Endothelial cell (in vitro differentiated cells): ENCODE data around the gene C1orf21. TPM values are rescaled to one million over a fixed set of nuclear protein-coding genes. Genes with fewer than 3 reads are reported as not detected.

Experiments used
- DNase-seq: peaks from one replicate; pipeline ENCODE4 v3.0.0; 2021; ENCODE audit warnings: low spot score
- H3K27ac Mint-ChIP-seq: one replicate; pipeline ENCODE4 v1.8.0; 2021; ENCODE audit warnings: mixed read lengths, inconsistent platforms; ENCODE audit not compliant: unreplicated experiment
- H3K27me3 Mint-ChIP-seq: one replicate; pipeline ENCODE4 v1.8.0; 2021; ENCODE audit warnings: mild to moderate bottlenecking, moderate library complexity, mixed read lengths, inconsistent platforms; ENCODE audit not compliant: unreplicated experiment
- H3K36me3 Mint-ChIP-seq: one replicate; pipeline ENCODE4 v1.8.0; 2021; ENCODE audit warnings: mild to moderate bottlenecking, low read depth, mixed read lengths, inconsistent platforms; ENCODE audit not compliant: unreplicated experiment
- H3K4me1 Mint-ChIP-seq: one replicate; pipeline ENCODE4 v1.8.0; 2021; ENCODE audit warnings: mild to moderate bottlenecking, mixed read lengths, inconsistent platforms; ENCODE audit not compliant: unreplicated experiment
- H3K4me3 Mint-ChIP-seq: one replicate; pipeline ENCODE4 v1.8.0; 2021; ENCODE audit warnings: mild to moderate bottlenecking, mixed read lengths, inconsistent platforms; ENCODE audit not compliant: unreplicated experiment
- H3K9me3 Mint-ChIP-seq: one replicate; pipeline ENCODE4 v1.8.0; 2021; ENCODE audit warnings: mixed read lengths, inconsistent platforms; ENCODE audit not compliant: unreplicated experiment
- CTCF ChIP-seq: fragments of 200-600 bp; sonication (generic); IDR thresholded peaks from one replicate; pipeline ENCODE4 v1.5.0; 2021; ENCODE audit warnings: antibody characterized with exemption; ENCODE audit not compliant: unreplicated experiment
- total RNA-seq: library from RNA; stranded (reverse); fragmentation: NEBNext Ultra II Directional; extraction: Animal tissue kit (Norgen Biotek cat#: 25700); gene quantifications from one replicate; pipeline ENCODE4 v1.2.1, GENCODE V29; 2021; ENCODE audit not compliant: unreplicated experiment

Gene C1orf21
- total RNA-seq, 1 donor from 2014 or later = 7.5 TPM

- H3K27ac Mint-ChIP-seq = no peak overlapping the region
- no peak for DNase-seq
- TF ChIP-seq CTCF = no peak
- H3K4me1 Mint-ChIP-seq = peaks cover 3% of the 10 kb centered on the region
- no peak overlapping the region for H3K4me3 Mint-ChIP-seq
- H3K27me3 Mint-ChIP-seq = peaks cover 2% of the 10 kb centered on the region
- H3K9me3 Mint-ChIP-seq = no peaks in the 10 kb centered on the region
- H3K36me3 Mint-ChIP-seq = no peaks in the 10 kb centered on the region
Observed at GRCh38 chr1:184664661-184665060, 277.8 kb downstream of the C1orf21 start.

GRCh38 chr1:184665360-184665759 lies 278.5 kb downstream of the C1orf21 start:
- no peaks in the 10 kb centered on the region for H3K9me3 Mint-ChIP-seq

GRCh38 chr1:184669391-184669790 lies 282.6 kb downstream of the C1orf21 start:
- H3K4me1 Mint-ChIP-seq = peaks cover 4% of the 10 kb centered on the region
- no peak for DNase-seq
- no peak overlapping the region for H3K27ac Mint-ChIP-seq

More at GRCh38 chr1:184665360-184665759, 278.5 kb downstream of the C1orf21 start:
- Mint-ChIP-seq H3K36me3 (no peaks in the 10 kb centered on the region), H3K27ac (no peak overlapping the region), H3K27me3 (no peaks in the 10 kb centered on the region), H3K4me3 (no peak overlapping the region), H3K4me1 (peaks cover 3% of the 10 kb centered on the region)
- DNase-seq = no peak
- TF ChIP-seq CTCF = no peak

GRCh38 chr1:184672013-184672726 lies 285.3 kb downstream of the C1orf21 start:
- Mint-ChIP-seq H3K4me3 (no peak overlapping the region), H3K36me3 (no peaks in the 10 kb centered on the region), H3K4me1 (peaks cover 4% of the 10 kb centered on the region), H3K27ac (no peak overlapping the region), H3K27me3 (no peaks in the 10 kb centered on the region), H3K9me3 (no peaks in the 10 kb centered on the region)
- DNase-seq = no peak
- TF ChIP-seq CTCF = no peak

More at GRCh38 chr1:184669391-184669790, 282.6 kb downstream of the C1orf21 start:
- Mint-ChIP-seq H3K4me3 (no peak overlapping the region), H3K36me3 (no peaks in the 10 kb centered on the region), H3K9me3 (no peaks in the 10 kb centered on the region), H3K27me3 (no peaks in the 10 kb centered on the region)
- TF ChIP-seq CTCF = no peak

- no peak for DNase-seq
- H3K36me3 Mint-ChIP-seq = no peaks in the 10 kb centered on the region
- peaks cover 4% of the 10 kb centered on the region for H3K4me1 Mint-ChIP-seq
- H3K4me3 Mint-ChIP-seq = no peak overlapping the region
- H3K27ac Mint-ChIP-seq = no peak overlapping the region
- no peaks in the 10 kb centered on the region for H3K27me3 Mint-ChIP-seq
- H3K9me3 Mint-ChIP-seq = no peaks in the 10 kb centered on the region
- TF ChIP-seq CTCF = no peak
Observed at GRCh38 chr1:184673305-184673704, 286.5 kb downstream of the C1orf21 start.
